H1 (cell line): ENCODE results near the gene POP7. TPM values are rescaled to one million over a fixed set of nuclear protein-coding genes. Genes with fewer than 3 reads are reported as not detected.

ENCODE experiments used
- CTCF ChIA-PET: fragments of 300-600 bp; sonication (Branson Sonifier 250); formaldehyde crosslinking; loops from one replicate; lab custom pipeline; 2021; ENCODE audit not compliant: partially characterized antibody; lab: Charles Lee
- POLR2A ChIA-PET: fragments of 300-600 bp; sonication (Branson Sonifier 250); formaldehyde crosslinking; loops from one replicate; lab custom pipeline; 2021; ENCODE audit warnings: inconsistent platforms; ENCODE audit not compliant: partially characterized antibody; lab: Charles Lee
- DNase-seq, 2 experiments: peaks; one replicate each; pipeline versions ENCODE4 v3.0.0 to v3.0.0-alpha.2; 2010 to 2022; ENCODE audit warnings: low spot score in 2 of 2, low read depth in 1 of 2, mixed read lengths in 1 of 2
- FAIRE-seq: peaks from 2 replicates; lab custom pipeline; 2011; peaks lifted over from hg19 to GRCh38; lab: Jason Lieb, UNC
- H2AFZ ChIP-seq: 2 replicates; pipeline ENCODE4 v1.8.1; 2012; ENCODE audit warnings: low read length, inconsistent platforms
- H2AK5ac ChIP-seq: 2 replicates; pipeline ENCODE4 v1.6.1; 2013; ENCODE audit warnings: low read depth, low read length
- H2BK120ac ChIP-seq: replicated peaks from 2 replicates; pipeline ENCODE3; 2013; ENCODE audit warnings: low read depth, low read length, inconsistent platforms
- H2BK12ac ChIP-seq: 2 replicates; pipeline ENCODE4 v1.6.1; 2013; ENCODE audit warnings: low read depth, low read length
- H2BK15ac ChIP-seq: 2 replicates; pipeline ENCODE4 v1.6.1; 2013; ENCODE audit warnings: low read length
- H2BK20ac ChIP-seq: 2 replicates; pipeline ENCODE4 v1.6.1; 2013; ENCODE audit warnings: low read length
- H2BK5ac ChIP-seq: 2 replicates; pipeline ENCODE4 v1.6.1; 2013; ENCODE audit warnings: low read depth, low read length
- H3K14ac ChIP-seq: 2 replicates; pipeline ENCODE4 v1.6.1; 2013; ENCODE audit warnings: inconsistent platforms; ENCODE audit not compliant: insufficient read length
- H3K18ac ChIP-seq: 2 replicates; pipeline ENCODE4 v1.6.1; 2013; ENCODE audit warnings: low read length; ENCODE audit errors: extremely low read depth
- H3K23ac ChIP-seq: 2 replicates; pipeline ENCODE4 v1.6.1; 2013; ENCODE audit warnings: inconsistent platforms; ENCODE audit not compliant: insufficient read length
- H3K23me2 ChIP-seq: 2 replicates; pipeline ENCODE4 v1.6.1; 2013; ENCODE audit warnings: low read depth, low read length
- H3K27ac ChIP-seq: 2 replicates; pipeline ENCODE4 v1.6.1; 2011; ENCODE audit warnings: low read depth, low read length, inconsistent platforms
- H3K27me3 ChIP-seq, 4 experiments: replicated peaks in 1 of 4; 1 replicate in 1 of 4; 2 replicates in 3 of 4; pipeline versions ENCODE4 v1.6.1 to v1.8.1; 2011 to 2013; ENCODE audit warnings: low read length in 3 of 4, mild to moderate bottlenecking in 3 of 4, inconsistent platforms in 2 of 4, mixed read lengths in 2 of 4, moderate library complexity in 1 of 4; ENCODE audit not compliant: control insufficient read depth in 3 of 4, insufficient read depth in 3 of 4; ENCODE audit errors: extremely low read depth in 1 of 4
- H3K36me3 ChIP-seq, 4 experiments: 2 replicates each; pipeline versions ENCODE4 v1.6.1 to v1.8.1; 2011 to 2013; ENCODE audit warnings: mild to moderate bottlenecking in 4 of 4, low read length in 3 of 4, moderate library complexity in 2 of 4, control low read depth in 1 of 4, inconsistent platforms in 1 of 4; ENCODE audit not compliant: insufficient read depth in 4 of 4, control insufficient read depth in 2 of 4
- H3K4ac ChIP-seq: replicated peaks from 2 replicates; pipeline ENCODE3; 2013; ENCODE audit warnings: low read length, low read depth, mixed read lengths, inconsistent platforms; ENCODE audit not compliant: insufficient read length
- H3K4me1 ChIP-seq, 4 experiments: replicated peaks in 1 of 4; 1 replicate in 1 of 4; 2 replicates in 3 of 4; pipeline versions ENCODE4 v1.6.1 to v1.8.1; 2011 to 2013; ENCODE audit warnings: low read length in 3 of 4, inconsistent platforms in 2 of 4, mixed read lengths in 1 of 4; ENCODE audit not compliant: insufficient read depth in 4 of 4, control insufficient read depth in 3 of 4
- H3K4me2 ChIP-seq, 2 experiments: 2 replicates each; pipeline versions ENCODE4 v1.6.1 to v1.8.1; 2011 to 2013; ENCODE audit warnings: low read depth in 2 of 2, low read length in 2 of 2, control low read depth in 1 of 2, inconsistent platforms in 1 of 2, mild to moderate bottlenecking in 1 of 2; ENCODE audit not compliant: insufficient read depth in 1 of 2
- H3K4me3 ChIP-seq, 4 experiments: fragments of 200-600, 300-600 bp in 1 of 4; sonication (generic), shearing (Covaris generic), sonication (Bioruptor Twin) in 1 of 4; 2 replicates each; pipeline versions ENCODE4 v1.5.1 to v1.8.1; 2011 to 2016; ENCODE audit warnings: low read length in 4 of 4, low read depth in 3 of 4, control low read depth in 2 of 4, inconsistent platforms in 2 of 4, mild to moderate bottlenecking in 2 of 4, mixed read lengths in 1 of 4, moderate library complexity in 1 of 4; ENCODE audit not compliant: insufficient read depth in 2 of 4; ENCODE audit errors: extremely low read depth in 1 of 4
- H3K56ac ChIP-seq: replicated peaks from 2 replicates; pipeline ENCODE3; 2013; ENCODE audit warnings: low read depth, mild to moderate bottlenecking, mixed read lengths, low read length, inconsistent platforms; ENCODE audit not compliant: insufficient read length
- H3K79me1 ChIP-seq: 2 replicates; pipeline ENCODE4 v1.6.1; 2013; ENCODE audit warnings: low read depth, low read length, control low read depth
- H3K79me2 ChIP-seq, 2 experiments: 2 replicates each; pipeline versions ENCODE4 v1.6.1 to v1.8.1; 2012 to 2013; ENCODE audit warnings: low read length in 2 of 2, mild to moderate bottlenecking in 2 of 2, inconsistent platforms in 1 of 2; ENCODE audit not compliant: insufficient read depth in 2 of 2, control insufficient read depth in 1 of 2
- H3K9ac ChIP-seq, 4 experiments: replicated peaks in 1 of 4; 1 replicate in 1 of 4; 2 replicates in 3 of 4; pipeline versions ENCODE4 v1.6.1 to v1.8.1; 2011 to 2013; ENCODE audit warnings: low read depth in 3 of 4, low read length in 3 of 4, control low read depth in 2 of 4, mild to moderate bottlenecking in 2 of 4, moderate library complexity in 2 of 4, inconsistent platforms in 1 of 4; ENCODE audit errors: extremely low read depth in 1 of 4
- H3K9me3 ChIP-seq, 2 experiments: 2 replicates each; pipeline versions ENCODE4 v1.6.1 to v1.8.1; 2012 to 2013; ENCODE audit warnings: mild to moderate bottlenecking in 2 of 2, moderate library complexity in 2 of 2, control low read depth in 1 of 2, inconsistent platforms in 1 of 2, low read depth in 1 of 2, low read length in 1 of 2, mixed read lengths in 1 of 2; ENCODE audit not compliant: insufficient read depth in 2 of 2
- H4K20me1 ChIP-seq, 2 experiments: replicated peaks in 1 of 2; 2 replicates each; pipeline versions ENCODE3 to v1.8.1; 2011 to 2013; ENCODE audit warnings: inconsistent platforms in 2 of 2, low read length in 2 of 2, mild to moderate bottlenecking in 1 of 2; ENCODE audit not compliant: insufficient read depth in 2 of 2, control insufficient read depth in 1 of 2
- H4K5ac ChIP-seq: 2 replicates; pipeline ENCODE4 v1.6.1; 2013; ENCODE audit warnings: low read length, low read depth, mixed read lengths, inconsistent platforms; ENCODE audit not compliant: insufficient read length
- H4K8ac ChIP-seq: 2 replicates; pipeline ENCODE4 v1.8.0; 2013; ENCODE audit warnings: mild to moderate bottlenecking, moderate library complexity, low read length, inconsistent platforms; ENCODE audit not compliant: insufficient read depth; ENCODE audit errors: extremely low read depth
- H4K91ac ChIP-seq: replicated peaks from 2 replicates; pipeline ENCODE3; 2013; ENCODE audit warnings: low read length, mixed read lengths, inconsistent platforms; ENCODE audit not compliant: insufficient read length
- EZH2 ChIP-seq: fragments of 200-600 bp; sonication (generic); IDR thresholded peaks from 2 replicates; pipeline ENCODE4 v1.7.1; 2012; ENCODE audit warnings: low read depth, mild to moderate bottlenecking, moderate library complexity, low read length, inconsistent platforms; ENCODE audit not compliant: severe bottlenecking
- KDM1A ChIP-seq: fragments of 200-600, 300-600 bp; sonication (generic); IDR thresholded peaks from 2 replicates; pipeline ENCODE4 v1.7.1; 2016; ENCODE audit warnings: mild to moderate bottlenecking, low read length, borderline replicate concordance
- RXRA ChIP-seq: IDR thresholded peaks from 2 replicates; pipeline ENCODE4 v1.6.1; 2011; ENCODE audit warnings: low read depth, mild to moderate bottlenecking, low read length, moderate library complexity; ENCODE audit not compliant: insufficient read depth
- TCF12 ChIP-seq: IDR thresholded peaks from 2 replicates; pipeline ENCODE4 v1.6.1; 2011; ENCODE audit warnings: low read depth, mild to moderate bottlenecking, low read length
- WGBS, 2 experiments: shearing (Covaris generic) in 1 of 2; methylation state at CpG; one replicate each; pipeline versions ENCODE4 v1.1.6 to v1.1.7; 2013 to 2015; ENCODE audit warnings: low lambda C conversion rate in 2 of 2, mixed read lengths in 2 of 2, inconsistent platforms in 1 of 2, low coverage in 1 of 2, missing lambda C conversion rate in 1 of 2; ENCODE audit not compliant: insufficient replicate concordance in 2 of 2, insufficient coverage in 1 of 2, insufficient read length in 1 of 2; ENCODE audit errors: extremely low coverage in 1 of 2, missing lambda C conversion rate in 1 of 2; 5-methylcytosine and 5-hydroxymethylcytosine counted together
- polyA plus RNA-seq, 7 experiments: library from polyadenylated mRNA; depleted of rRNA in 3 of 7; stranded (reverse) in 5 of 7; unstranded in 2 of 7; fragments of >200 nt in 5 of 7; fragments of 200-250 nt in 2 of 7; gene quantifications; 1 replicate in 5 of 7; 2 replicates in 1 of 7; 4 replicates in 1 of 7; pipeline versions ENCODE4 v1.2.1 to v1.2.3, GENCODE V29; 2011 to 2013; ENCODE audit warnings: missing spikeins in 2 of 7, mixed read lengths in 2 of 7
- total RNA-seq: library from RNA; stranded (reverse); fragmentation: NEBNext Ultra II Directional; extraction: Animal tissue kit (Norgen Biotek cat#: 25700); gene quantifications from 2 replicates; pipeline ENCODE4 v1.2.1, GENCODE V29; 2021

The POP7 gene
- total and polyA plus RNA-seq, 2 of the 8 experiments (the other 6 are each of a cell fraction or from before 2014, with no cell fraction given) = 92.5 to 135 TPM

GRCh38 chr7:100696123-100696521 lies 9.8 kb upstream of the POP7 start:
- Histone ChIP-seq H3K4ac (no peak overlapping the region), H3K56ac (peak overlapping the region; percentile 70), H2BK15ac (no peak overlapping the region), H3K23me2 (peaks cover 15% of the 10 kb centered on the region), H3K79me2 (peaks cover 11 to 25% of the 10 kb centered on the region in 2 experiments), H3K79me1 (peaks cover 3% of the 10 kb centered on the region), H4K91ac (peak overlapping the region; percentile 85), H3K9me3 (no peaks in the 10 kb centered on the region), H2BK20ac (no peak overlapping the region), H2AK5ac (peak overlapping the region; percentile 57; the same call in 1 of the 2 replicates), H3K4me3 (peak overlapping the region in 1 of 4 experiments; percentile 36; a peak in 3 of 8 replicates), H3K27ac (peak overlapping the region; percentile 55; the same call in 1 of the 2 replicates), H2AFZ (no peak overlapping the region), H4K5ac (peak overlapping the region; percentile 76), H4K8ac (no peak overlapping the region), H4K20me1 (peaks cover 6 to 12% of the 10 kb centered on the region in 2 experiments), H3K18ac (peak overlapping the region; percentile 92), H2BK5ac (peak overlapping the region; percentile 96), H2BK12ac (peak overlapping the region; percentile 92), H3K14ac (no peak overlapping the region), H2BK120ac (peak overlapping the region; percentile 97), H3K9ac (peak overlapping the region in 2 of 4 experiments; percentile 20 to 55; a peak in 2 of 7 replicates), H3K36me3 (no peaks in the 10 kb centered on the region; a peak in 1 of 8 replicates), H3K27me3 (no peaks in the 10 kb centered on the region), H3K4me1 (peaks cover 6 to 15% (median 10%) of the 10 kb centered on the region in 4 experiments), H3K4me2 (peak overlapping the region; percentile 52 to 65), H3K23ac (no peak overlapping the region)
- ChIA-PET POLR2A (interaction anchor here (0.7 to 14.3 kb wide), 11 partner anchors 9 to 267 kb away, joined by 3 to 257 read pairs (median 4); partner anchors contain the start of genes ACTL6B, MEPCE, POP7 and ZCWPW1), CTCF (interaction anchor here (0.7 to 20.7 kb wide), 10 partner anchors 13 to 156 kb away, joined by 3 to 254 read pairs (median 4); partner anchors contain the start of gene POP7)
- DNase-seq = no peak
- no peak for FAIRE-seq
- 91% methylated on average over 6 of the region's 6 CpGs; no CpG with 5 or more reads in 1 of the 2 experiments for WGBS, 2 experiments
- TF ChIP-seq RXRA (no peak), TCF12 (no peak), KDM1A (peak; percentile 51; the same call in 1 of the 2 replicates), EZH2 (no peak)
